Tibial nerve (tissue), 3 donors: ENCODE data around the gene SLC4A1AP.

ENCODE experiments used
- POLR2A ChIP-seq, 2 donors: fragments of 450-650 bp; IDR thresholded peaks; one replicate each; pipeline ENCODE4 v1.6.1; 2017; ENCODE audit warnings: antibody characterized with exemption in 2 of 2, mild to moderate bottlenecking in 2 of 2, moderate library complexity in 2 of 2
- TF ChIP-seq, protein P1 (sequence below), 5 experiments: fragments of 200-600 bp in 3 of 5; fragments of 450-650 bp in 2 of 5; sonication (generic) in 3 of 5; IDR thresholded peaks; one replicate each; pipeline ENCODE4 v1.5.1; 2016 to 2019; ENCODE audit warnings: antibody characterized with exemption in 5 of 5, mild to moderate bottlenecking in 3 of 5, moderate library complexity in 2 of 5

DNA sequence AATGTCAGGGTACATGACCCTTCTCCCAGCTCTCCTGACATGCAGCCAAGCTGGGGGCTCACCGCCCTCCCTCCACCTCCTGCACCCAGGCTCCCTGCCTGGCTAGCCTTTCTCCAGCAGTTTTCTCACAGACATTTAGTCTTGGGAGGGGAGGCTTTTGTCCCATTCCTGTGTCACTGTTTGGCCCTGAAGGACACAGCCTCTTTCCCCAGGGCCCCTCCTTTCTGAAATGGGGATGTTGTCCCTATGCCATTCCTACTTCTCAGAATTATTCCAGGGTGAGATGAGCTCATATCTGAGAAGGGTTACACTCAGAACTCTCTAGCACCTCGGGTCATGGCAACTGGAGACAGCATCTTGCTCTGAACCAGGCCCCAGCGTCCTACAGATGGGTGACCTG lies 60.5 kb downstream of the SLC4A1AP start:
- no peak for TF ChIP-seq POLR2A (IDR thresholded peaks at IDR 0.05)
- TF ChIP-seq, protein P1, sequence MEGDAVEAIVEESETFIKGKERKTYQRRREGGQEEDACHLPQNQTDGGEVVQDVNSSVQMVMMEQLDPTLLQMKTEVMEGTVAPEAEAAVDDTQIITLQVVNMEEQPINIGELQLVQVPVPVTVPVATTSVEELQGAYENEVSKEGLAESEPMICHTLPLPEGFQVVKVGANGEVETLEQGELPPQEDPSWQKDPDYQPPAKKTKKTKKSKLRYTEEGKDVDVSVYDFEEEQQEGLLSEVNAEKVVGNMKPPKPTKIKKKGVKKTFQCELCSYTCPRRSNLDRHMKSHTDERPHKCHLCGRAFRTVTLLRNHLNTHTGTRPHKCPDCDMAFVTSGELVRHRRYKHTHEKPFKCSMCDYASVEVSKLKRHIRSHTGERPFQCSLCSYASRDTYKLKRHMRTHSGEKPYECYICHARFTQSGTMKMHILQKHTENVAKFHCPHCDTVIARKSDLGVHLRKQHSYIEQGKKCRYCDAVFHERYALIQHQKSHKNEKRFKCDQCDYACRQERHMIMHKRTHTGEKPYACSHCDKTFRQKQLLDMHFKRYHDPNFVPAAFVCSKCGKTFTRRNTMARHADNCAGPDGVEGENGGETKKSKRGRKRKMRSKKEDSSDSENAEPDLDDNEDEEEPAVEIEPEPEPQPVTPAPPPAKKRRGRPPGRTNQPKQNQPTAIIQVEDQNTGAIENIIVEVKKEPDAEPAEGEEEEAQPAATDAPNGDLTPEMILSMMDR (IDR thresholded peaks at IDR 0.05) = no peak
